ENCODE data around the gene KRT83.

DNA sequence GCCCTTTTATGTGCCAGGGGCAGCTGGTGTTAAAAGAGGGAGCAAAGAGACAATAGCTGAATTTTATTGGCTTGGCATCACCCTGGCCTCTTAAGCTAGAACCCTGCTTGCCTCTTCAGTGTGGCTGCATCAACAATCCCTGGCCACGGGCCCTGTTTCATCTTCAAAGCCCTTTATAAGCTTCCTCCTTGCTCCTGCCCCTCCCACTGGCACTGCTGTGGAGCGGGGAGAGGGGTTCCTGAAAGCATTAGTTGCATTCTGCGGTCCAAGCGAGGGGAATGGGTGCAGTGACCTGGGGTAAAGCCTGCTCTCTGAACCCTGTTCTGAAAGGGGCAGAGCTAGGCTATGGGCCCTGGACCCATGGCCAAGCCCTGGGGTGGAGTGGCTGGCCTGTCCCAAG, 220 bp upstream of the KRT83 start:
- TF ChIP-seq, protein P1, sequence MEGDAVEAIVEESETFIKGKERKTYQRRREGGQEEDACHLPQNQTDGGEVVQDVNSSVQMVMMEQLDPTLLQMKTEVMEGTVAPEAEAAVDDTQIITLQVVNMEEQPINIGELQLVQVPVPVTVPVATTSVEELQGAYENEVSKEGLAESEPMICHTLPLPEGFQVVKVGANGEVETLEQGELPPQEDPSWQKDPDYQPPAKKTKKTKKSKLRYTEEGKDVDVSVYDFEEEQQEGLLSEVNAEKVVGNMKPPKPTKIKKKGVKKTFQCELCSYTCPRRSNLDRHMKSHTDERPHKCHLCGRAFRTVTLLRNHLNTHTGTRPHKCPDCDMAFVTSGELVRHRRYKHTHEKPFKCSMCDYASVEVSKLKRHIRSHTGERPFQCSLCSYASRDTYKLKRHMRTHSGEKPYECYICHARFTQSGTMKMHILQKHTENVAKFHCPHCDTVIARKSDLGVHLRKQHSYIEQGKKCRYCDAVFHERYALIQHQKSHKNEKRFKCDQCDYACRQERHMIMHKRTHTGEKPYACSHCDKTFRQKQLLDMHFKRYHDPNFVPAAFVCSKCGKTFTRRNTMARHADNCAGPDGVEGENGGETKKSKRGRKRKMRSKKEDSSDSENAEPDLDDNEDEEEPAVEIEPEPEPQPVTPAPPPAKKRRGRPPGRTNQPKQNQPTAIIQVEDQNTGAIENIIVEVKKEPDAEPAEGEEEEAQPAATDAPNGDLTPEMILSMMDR (IDR thresholded peaks at IDR 0.05) = no peak
- no peak for TF ChIP-seq POLR2A (IDR thresholded peaks at IDR 0.05)
